HepG2 (cell line): ENCODE data around the gene GRM2. TPM values are rescaled to one million over a fixed set of nuclear protein-coding genes. Genes with fewer than 3 reads are reported as not detected.

Experiments used
- EEA1 ChIP-seq: sonication (generic); formaldehyde crosslinking; IDR thresholded peaks from 2 replicates; pipeline ENCODE4 v1.5.1; 2020; ENCODE audit warnings: mild to moderate bottlenecking, missing genetic modification reagents, borderline replicate concordance
- GMEB2 ChIP-seq: IDR thresholded peaks from 2 replicates; pipeline ENCODE4 v1.6.1; 2016; ENCODE audit warnings: missing biosample characterization, missing genetic modification reagents, low read depth
- JUND ChIP-seq: sonication (generic); formaldehyde crosslinking; IDR thresholded peaks from 2 replicates; pipeline ENCODE4 v1.8.0; 2022; ENCODE audit warnings: mild to moderate bottlenecking, missing genetic modification reagents
- NPAS2 ChIP-seq: sonication (generic); formaldehyde crosslinking; IDR thresholded peaks from 2 replicates; pipeline ENCODE4 v1.8.0; 2022; ENCODE audit warnings: mild to moderate bottlenecking, missing genetic modification reagents, borderline replicate concordance
- NR1H2 ChIP-seq: sonication (generic); formaldehyde crosslinking; IDR thresholded peaks from 2 replicates; pipeline ENCODE4 v1.8.1; 2022; ENCODE audit warnings: low read depth, missing genetic modification reagents, borderline replicate concordance
- POLR2AphosphoS5 ChIP-seq: IDR thresholded peaks from 2 replicates; pipeline ENCODE4 v1.6.1; 2012; ENCODE audit warnings: low read depth, low read length
- STAT6 ChIP-seq: sonication (generic); formaldehyde crosslinking; IDR thresholded peaks from 2 replicates; pipeline ENCODE4 v1.4.0; 2020; ENCODE audit warnings: missing genetic modification reagents, mild to moderate bottlenecking, borderline replicate concordance
- TAF1 ChIP-seq: sonication (generic); formaldehyde crosslinking; IDR thresholded peaks from 2 replicates; pipeline ENCODE4 v1.4.0; 2020; ENCODE audit warnings: missing genetic modification reagents
- ZNF317 ChIP-seq: sonication (generic); formaldehyde crosslinking; IDR thresholded peaks from 2 replicates; pipeline ENCODE4 v1.5.0; 2020; ENCODE audit warnings: mild to moderate bottlenecking, missing genetic modification reagents
- ZNF749 ChIP-seq: sonication (generic); formaldehyde crosslinking; IDR thresholded peaks from 2 replicates; pipeline ENCODE4 v1.8.0; 2022; ENCODE audit warnings: mild to moderate bottlenecking, missing genetic modification reagents, moderate library complexity, borderline replicate concordance
- ZSCAN9 ChIP-seq: IDR thresholded peaks from 2 replicates; pipeline ENCODE4 v1.6.1; 2016; ENCODE audit warnings: borderline replicate concordance
- polyA plus RNA-seq, 8 experiments: library from polyadenylated mRNA; depleted of rRNA in 3 of 8; stranded (reverse) in 7 of 8; unstranded in 1 of 8; fragments of >200 nt; fragmentation: Illumina TruSeq in 4 of 8; extraction: Trizol in 4 of 8; gene quantifications; 2 replicates each; pipeline versions ENCODE4 v1.2.1 to v1.2.3, GENCODE V29; 2011 to 2016; ENCODE audit warnings: low read depth in 4 of 8, missing spikeins in 1 of 8, mixed read lengths in 1 of 8; ENCODE audit not compliant: insufficient read depth in 1 of 8
- total RNA-seq, 5 experiments: library from RNA; depleted of rRNA; stranded (reverse); fragments of >200 nt; fragmentation: Illumina TruSeq; extraction: Trizol; gene quantifications; 2 replicates each; pipeline ENCODE4 v1.2.3, GENCODE V29; 2016; ENCODE audit warnings: low read depth in 1 of 5
- TF ChIP-seq, protein P1 (sequence below): sonication (generic); formaldehyde crosslinking; IDR thresholded peaks from one replicate; pipeline ENCODE4 v1.5.1; 2020; ENCODE audit warnings: mild to moderate bottlenecking, missing genetic modification reagents; ENCODE audit errors: not compliant biosample characterization
- TF ChIP-seq, protein P2 (sequence below): sonication (generic); formaldehyde crosslinking; IDR thresholded peaks from 2 replicates; pipeline ENCODE4 v1.4.0; 2020; ENCODE audit warnings: missing genetic modification reagents

GRM2 gene
- total and polyA plus RNA-seq, 2 of the 13 experiments (the other 11 are each of a cell fraction or from before 2014, with no cell fraction given) = 0.04 to 0.07 TPM

- TF ChIP-seq, protein P1, sequence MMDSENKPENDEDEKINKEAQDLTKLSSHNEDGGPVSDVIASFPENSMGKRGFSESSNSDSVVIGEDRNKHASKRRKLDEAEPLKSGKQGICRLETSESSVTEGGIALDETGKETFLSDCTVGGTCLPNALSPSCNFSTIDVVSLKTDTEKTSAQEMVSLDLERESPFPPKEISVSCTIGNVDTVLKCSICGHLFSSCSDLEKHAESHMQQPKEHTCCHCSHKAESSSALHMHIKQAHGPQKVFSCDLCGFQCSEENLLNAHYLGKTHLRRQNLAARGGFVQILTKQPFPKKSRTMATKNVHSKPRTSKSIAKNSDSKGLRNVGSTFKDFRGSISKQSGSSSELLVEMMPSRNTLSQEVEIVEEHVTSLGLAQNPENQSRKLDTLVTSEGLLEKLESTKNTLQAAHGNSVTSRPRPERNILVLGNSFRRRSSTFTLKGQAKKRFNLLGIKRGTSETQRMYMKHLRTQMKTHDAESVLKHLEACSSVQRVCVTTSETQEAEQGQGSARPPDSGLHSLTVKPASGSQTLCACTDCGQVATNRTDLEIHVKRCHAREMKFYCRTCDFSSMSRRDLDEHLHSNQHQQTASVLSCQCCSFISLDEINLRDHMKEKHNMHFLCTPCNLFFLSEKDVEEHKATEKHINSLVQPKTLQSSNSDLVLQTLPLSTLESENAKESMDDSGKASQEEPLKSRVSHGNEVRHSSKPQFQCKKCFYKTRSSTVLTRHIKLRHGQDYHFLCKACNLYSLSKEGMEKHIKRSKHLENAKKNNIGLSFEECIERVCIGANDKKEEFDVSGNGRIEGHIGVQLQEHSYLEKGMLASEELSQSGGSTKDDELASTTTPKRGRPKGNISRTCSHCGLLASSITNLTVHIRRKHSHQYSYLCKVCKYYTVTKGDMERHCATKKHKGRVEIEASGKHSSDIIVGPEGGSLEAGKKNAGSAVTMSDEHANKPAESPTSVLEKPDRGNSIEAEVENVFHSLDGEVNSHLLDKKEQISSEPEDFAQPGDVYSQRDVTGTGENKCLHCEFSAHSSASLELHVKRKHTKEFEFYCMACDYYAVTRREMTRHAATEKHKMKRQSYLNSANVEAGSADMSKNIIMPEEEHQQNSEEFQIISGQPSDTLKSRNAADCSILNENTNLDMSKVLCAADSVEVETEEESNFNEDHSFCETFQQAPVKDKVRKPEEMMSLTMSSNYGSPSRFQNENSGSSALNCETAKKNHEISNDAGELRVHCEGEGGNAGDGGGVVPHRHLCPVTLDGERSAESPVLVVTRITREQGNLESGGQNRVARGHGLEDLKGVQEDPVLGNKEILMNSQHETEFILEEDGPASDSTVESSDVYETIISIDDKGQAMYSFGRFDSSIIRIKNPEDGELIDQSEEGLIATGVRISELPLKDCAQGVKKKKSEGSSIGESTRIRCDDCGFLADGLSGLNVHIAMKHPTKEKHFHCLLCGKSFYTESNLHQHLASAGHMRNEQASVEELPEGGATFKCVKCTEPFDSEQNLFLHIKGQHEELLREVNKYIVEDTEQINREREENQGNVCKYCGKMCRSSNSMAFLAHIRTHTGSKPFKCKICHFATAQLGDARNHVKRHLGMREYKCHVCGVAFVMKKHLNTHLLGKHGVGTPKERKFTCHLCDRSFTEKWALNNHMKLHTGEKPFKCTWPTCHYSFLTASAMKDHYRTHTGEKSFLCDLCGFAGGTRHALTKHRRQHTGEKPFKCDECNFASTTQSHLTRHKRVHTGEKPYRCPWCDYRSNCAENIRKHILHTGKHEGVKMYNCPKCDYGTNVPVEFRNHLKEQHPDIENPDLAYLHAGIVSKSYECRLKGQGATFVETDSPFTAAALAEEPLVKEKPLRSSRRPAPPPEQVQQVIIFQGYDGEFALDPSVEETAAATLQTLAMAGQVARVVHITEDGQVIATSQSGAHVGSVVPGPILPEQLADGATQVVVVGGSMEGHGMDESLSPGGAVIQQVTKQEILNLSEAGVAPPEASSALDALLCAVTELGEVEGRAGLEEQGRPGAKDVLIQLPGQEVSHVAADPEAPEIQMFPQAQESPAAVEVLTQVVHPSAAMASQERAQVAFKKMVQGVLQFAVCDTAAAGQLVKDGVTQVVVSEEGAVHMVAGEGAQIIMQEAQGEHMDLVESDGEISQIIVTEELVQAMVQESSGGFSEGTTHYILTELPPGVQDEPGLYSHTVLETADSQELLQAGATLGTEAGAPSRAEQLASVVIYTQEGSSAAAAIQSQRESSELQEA (CRISPR knock-in tag) = no peak
- peak; percentile 95 for TF ChIP-seq ZSCAN9
- TF ChIP-seq EEA1 = no peak
- TF ChIP-seq JUND (CRISPR knock-in tag) = no peak
- no peak for TF ChIP-seq NPAS2 (CRISPR knock-in tag)
- TF ChIP-seq, protein P2, sequence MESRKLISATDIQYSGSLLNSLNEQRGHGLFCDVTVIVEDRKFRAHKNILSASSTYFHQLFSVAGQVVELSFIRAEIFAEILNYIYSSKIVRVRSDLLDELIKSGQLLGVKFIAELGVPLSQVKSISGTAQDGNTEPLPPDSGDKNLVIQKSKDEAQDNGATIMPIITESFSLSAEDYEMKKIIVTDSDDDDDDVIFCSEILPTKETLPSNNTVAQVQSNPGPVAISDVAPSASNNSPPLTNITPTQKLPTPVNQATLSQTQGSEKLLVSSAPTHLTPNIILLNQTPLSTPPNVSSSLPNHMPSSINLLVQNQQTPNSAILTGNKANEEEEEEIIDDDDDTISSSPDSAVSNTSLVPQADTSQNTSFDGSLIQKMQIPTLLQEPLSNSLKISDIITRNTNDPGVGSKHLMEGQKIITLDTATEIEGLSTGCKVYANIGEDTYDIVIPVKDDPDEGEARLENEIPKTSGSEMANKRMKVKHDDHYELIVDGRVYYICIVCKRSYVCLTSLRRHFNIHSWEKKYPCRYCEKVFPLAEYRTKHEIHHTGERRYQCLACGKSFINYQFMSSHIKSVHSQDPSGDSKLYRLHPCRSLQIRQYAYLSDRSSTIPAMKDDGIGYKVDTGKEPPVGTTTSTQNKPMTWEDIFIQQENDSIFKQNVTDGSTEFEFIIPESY (CRISPR knock-in tag) = peak; percentile 25; the same call in 1 of the 2 replicates
- TF ChIP-seq NR1H2 = 0 out of 2 replicates have a peak, but pooled peaks have one; percentile 45
- 0 out of 2 replicates have a peak, but pooled peaks have one; percentile 50 for TF ChIP-seq ZNF749
- no peak for TF ChIP-seq GMEB2 (CRISPR knock-in tag)
- no peak for TF ChIP-seq ZNF317 (CRISPR knock-in tag)
- TF ChIP-seq POLR2AphosphoS5 = no peak
- TF ChIP-seq TAF1 (CRISPR knock-in tag) = no peak
- no peak for TF ChIP-seq STAT6
Observed at GRCh38 chr3:51706788-51707731, at the start of gene GRM2 (continued).
